ENCODE data around the gene UBE3D. TPM values are rescaled to one million over a fixed set of nuclear protein-coding genes. Genes with fewer than 3 reads are reported as not detected.

Gene UBE3D
- total and polyA plus RNA-seq, 2 experiments from 2014 or later = 17.5 to 31.4 TPM

DNA sequence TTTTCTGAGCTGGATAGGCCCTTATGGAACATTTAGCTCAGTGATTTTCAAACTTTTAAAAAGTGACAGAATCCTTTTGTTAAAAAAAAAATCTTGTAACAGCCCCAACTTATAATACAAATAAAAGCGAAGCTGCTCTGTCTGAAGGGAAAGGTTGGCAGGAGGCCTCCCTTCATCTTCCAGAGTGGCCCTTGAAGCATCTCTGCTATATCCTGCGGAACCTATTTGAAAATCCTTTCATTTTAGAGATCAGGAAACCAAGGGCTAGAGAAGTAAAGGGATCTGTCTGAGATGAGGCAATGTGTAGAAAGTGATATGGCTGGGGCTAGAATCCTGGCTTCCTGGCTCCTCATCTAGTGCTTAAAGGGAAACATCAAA, 107.8 kb downstream of the UBE3D start:
- Mint-ChIP-seq H3K9me3 (no peaks in the 10 kb centered on the region), H3K4me3 (no peak overlapping the region), H3K36me3 (ENCODE audit: low read depth) (peaks cover 15% of the 10 kb centered on the region), H3K27me3 (ENCODE audit: insufficient read depth, low read depth, poor library complexity) (peaks cover 4% of the 10 kb centered on the region), H3K27ac (no peak overlapping the region), H3K4me1 (peaks cover 27% of the 10 kb centered on the region)
- peaks cover 26% of the 10 kb centered on the region for H3K4me1 ChIP-seq (ENCODE audit: insufficient read depth)
- ATAC-seq (no peak), DNase-seq (ENCODE audit: low spot score) (no peak)
- H3K4me3 ChIP-seq = no peak overlapping the region
- no peaks in the 10 kb centered on the region for H3K27me3 ChIP-seq (ENCODE audit: insufficient read depth)
- no peaks in the 10 kb centered on the region for H4K20me1 ChIP-seq (replicated peaks; ENCODE audit: insufficient read depth)
- TF ChIP-seq POLR2AphosphoS5 (IDR thresholded peaks at IDR 0.05; ENCODE audit: low read depth) = no peak
- TF ChIP-seq JUNB (IDR thresholded peaks at IDR 0.05; ENCODE audit: unreplicated experiment) = no peak
- TF ChIP-seq NANOG (IDR thresholded peaks at IDR 0.05; ENCODE audit: borderline replicate concordance) = no peak
- TF ChIP-seq, protein P1, sequence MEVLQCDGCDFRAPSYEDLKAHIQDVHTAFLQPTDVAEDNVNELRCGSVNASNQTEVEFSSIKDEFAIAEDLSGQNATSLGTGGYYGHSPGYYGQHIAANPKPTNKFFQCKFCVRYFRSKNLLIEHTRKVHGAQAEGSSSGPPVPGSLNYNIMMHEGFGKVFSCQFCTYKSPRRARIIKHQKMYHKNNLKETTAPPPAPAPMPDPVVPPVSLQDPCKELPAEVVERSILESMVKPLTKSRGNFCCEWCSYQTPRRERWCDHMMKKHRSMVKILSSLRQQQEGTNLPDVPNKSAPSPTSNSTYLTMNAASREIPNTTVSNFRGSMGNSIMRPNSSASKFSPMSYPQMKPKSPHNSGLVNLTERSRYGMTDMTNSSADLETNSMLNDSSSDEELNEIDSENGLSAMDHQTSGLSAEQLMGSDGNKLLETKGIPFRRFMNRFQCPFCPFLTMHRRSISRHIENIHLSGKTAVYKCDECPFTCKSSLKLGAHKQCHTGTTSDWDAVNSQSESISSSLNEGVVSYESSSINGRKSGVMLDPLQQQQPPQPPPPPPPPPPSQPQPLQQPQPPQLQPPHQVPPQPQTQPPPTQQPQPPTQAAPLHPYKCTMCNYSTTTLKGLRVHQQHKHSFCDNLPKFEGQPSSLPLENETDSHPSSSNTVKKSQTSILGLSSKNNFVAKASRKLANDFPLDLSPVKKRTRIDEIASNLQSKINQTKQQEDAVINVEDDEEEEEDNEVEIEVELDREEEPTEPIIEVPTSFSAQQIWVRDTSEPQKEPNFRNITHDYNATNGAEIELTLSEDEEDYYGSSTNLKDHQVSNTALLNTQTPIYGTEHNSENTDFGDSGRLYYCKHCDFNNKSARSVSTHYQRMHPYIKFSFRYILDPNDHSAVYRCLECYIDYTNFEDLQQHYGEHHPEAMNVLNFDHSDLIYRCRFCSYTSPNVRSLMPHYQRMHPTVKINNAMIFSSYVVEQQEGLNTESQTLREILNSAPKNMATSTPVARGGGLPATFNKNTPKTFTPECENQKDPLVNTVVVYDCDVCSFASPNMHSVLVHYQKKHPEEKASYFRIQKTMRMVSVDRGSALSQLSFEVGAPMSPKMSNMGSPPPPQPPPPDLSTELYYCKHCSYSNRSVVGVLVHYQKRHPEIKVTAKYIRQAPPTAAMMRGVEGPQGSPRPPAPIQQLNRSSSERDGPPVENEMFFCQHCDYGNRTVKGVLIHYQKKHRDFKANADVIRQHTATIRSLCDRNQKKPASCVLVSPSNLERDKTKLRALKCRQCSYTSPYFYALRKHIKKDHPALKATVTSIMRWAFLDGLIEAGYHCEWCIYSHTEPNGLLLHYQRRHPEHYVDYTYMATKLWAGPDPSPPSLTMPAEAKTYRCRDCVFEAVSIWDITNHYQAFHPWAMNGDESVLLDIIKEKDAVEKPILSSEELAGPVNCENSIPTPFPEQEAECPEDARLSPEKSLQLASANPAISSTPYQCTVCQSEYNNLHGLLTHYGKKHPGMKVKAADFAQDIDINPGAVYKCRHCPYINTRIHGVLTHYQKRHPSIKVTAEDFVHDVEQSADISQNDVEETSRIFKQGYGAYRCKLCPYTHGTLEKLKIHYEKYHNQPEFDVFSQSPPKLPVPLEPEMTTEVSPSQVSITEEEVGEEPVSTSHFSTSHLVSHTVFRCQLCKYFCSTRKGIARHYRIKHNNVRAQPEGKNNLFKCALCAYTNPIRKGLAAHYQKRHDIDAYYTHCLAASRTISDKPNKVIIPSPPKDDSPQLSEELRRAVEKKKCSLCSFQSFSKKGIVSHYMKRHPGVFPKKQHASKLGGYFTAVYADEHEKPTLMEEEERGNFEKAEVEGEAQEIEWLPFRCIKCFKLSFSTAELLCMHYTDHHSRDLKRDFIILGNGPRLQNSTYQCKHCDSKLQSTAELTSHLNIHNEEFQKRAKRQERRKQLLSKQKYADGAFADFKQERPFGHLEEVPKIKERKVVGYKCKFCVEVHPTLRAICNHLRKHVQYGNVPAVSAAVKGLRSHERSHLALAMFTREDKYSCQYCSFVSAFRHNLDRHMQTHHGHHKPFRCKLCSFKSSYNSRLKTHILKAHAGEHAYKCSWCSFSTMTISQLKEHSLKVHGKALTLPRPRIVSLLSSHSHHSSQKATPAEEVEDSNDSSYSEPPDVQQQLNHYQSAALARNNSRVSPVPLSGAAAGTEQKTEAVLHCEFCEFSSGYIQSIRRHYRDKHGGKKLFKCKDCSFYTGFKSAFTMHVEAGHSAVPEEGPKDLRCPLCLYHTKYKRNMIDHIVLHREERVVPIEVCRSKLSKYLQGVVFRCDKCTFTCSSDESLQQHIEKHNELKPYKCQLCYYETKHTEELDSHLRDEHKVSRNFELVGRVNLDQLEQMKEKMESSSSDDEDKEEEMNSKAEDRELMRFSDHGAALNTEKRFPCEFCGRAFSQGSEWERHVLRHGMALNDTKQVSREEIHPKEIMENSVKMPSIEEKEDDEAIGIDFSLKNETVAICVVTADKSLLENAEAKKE (CRISPR knock-in tag; IDR thresholded peaks at IDR 0.05) = no peak
- TF ChIP-seq STAT1 (IDR thresholded peaks at IDR 0.05; ENCODE audit: unreplicated experiment) = no peak
- no peak for TF ChIP-seq ZNF331 (CRISPR knock-in tag; IDR thresholded peaks at IDR 0.05; ENCODE audit: low read depth)
- TF ChIP-seq, protein P2, sequence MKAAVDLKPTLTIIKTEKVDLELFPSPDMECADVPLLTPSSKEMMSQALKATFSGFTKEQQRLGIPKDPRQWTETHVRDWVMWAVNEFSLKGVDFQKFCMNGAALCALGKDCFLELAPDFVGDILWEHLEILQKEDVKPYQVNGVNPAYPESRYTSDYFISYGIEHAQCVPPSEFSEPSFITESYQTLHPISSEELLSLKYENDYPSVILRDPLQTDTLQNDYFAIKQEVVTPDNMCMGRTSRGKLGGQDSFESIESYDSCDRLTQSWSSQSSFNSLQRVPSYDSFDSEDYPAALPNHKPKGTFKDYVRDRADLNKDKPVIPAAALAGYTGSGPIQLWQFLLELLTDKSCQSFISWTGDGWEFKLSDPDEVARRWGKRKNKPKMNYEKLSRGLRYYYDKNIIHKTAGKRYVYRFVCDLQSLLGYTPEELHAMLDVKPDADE (IDR thresholded peaks at IDR 0.05) = no peak
- TF ChIP-seq EZH2phosphoT487 (IDR thresholded peaks at IDR 0.05; ENCODE audit: unreplicated experiment) = no peak
- no peak for TF ChIP-seq CREB1 (CRISPR knock-in tag; IDR thresholded peaks at IDR 0.05; ENCODE audit: low read depth)
- TF ChIP-seq ZNF114 (CRISPR knock-in tag; IDR thresholded peaks at IDR 0.05) = no peak
- no peak for TF ChIP-seq EZH2 (IDR thresholded peaks at IDR 0.05; ENCODE audit: low read depth, unreplicated experiment)
- TF ChIP-seq, protein P3, sequence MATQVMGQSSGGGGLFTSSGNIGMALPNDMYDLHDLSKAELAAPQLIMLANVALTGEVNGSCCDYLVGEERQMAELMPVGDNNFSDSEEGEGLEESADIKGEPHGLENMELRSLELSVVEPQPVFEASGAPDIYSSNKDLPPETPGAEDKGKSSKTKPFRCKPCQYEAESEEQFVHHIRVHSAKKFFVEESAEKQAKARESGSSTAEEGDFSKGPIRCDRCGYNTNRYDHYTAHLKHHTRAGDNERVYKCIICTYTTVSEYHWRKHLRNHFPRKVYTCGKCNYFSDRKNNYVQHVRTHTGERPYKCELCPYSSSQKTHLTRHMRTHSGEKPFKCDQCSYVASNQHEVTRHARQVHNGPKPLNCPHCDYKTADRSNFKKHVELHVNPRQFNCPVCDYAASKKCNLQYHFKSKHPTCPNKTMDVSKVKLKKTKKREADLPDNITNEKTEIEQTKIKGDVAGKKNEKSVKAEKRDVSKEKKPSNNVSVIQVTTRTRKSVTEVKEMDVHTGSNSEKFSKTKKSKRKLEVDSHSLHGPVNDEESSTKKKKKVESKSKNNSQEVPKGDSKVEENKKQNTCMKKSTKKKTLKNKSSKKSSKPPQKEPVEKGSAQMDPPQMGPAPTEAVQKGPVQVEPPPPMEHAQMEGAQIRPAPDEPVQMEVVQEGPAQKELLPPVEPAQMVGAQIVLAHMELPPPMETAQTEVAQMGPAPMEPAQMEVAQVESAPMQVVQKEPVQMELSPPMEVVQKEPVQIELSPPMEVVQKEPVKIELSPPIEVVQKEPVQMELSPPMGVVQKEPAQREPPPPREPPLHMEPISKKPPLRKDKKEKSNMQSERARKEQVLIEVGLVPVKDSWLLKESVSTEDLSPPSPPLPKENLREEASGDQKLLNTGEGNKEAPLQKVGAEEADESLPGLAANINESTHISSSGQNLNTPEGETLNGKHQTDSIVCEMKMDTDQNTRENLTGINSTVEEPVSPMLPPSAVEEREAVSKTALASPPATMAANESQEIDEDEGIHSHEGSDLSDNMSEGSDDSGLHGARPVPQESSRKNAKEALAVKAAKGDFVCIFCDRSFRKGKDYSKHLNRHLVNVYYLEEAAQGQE (IDR thresholded peaks at IDR 0.05; ENCODE audit: unreplicated experiment) = no peak
- TF ChIP-seq, protein P4, sequence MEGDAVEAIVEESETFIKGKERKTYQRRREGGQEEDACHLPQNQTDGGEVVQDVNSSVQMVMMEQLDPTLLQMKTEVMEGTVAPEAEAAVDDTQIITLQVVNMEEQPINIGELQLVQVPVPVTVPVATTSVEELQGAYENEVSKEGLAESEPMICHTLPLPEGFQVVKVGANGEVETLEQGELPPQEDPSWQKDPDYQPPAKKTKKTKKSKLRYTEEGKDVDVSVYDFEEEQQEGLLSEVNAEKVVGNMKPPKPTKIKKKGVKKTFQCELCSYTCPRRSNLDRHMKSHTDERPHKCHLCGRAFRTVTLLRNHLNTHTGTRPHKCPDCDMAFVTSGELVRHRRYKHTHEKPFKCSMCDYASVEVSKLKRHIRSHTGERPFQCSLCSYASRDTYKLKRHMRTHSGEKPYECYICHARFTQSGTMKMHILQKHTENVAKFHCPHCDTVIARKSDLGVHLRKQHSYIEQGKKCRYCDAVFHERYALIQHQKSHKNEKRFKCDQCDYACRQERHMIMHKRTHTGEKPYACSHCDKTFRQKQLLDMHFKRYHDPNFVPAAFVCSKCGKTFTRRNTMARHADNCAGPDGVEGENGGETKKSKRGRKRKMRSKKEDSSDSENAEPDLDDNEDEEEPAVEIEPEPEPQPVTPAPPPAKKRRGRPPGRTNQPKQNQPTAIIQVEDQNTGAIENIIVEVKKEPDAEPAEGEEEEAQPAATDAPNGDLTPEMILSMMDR (conservative IDR thresholded peaks at IDR 0.05; ENCODE audit: low read depth in 2 of 2) = no peak
- no peaks in the 10 kb centered on the region for H3K36me3 ChIP-seq (ENCODE audit: insufficient read depth)
- H3F3A ChIP-seq (replicated peaks; ENCODE audit: low read depth) = no peaks in the 10 kb centered on the region; the same call in 1 of the 2 replicates
- 0 out of 2 replicates have a peak overlapping the region, but pooled peaks have one; percentile 35 for H3K4me2 ChIP-seq
- no peak overlapping the region for H2AFZ ChIP-seq
- no peaks in the 10 kb centered on the region for H3K9me2 ChIP-seq (ENCODE audit: insufficient read depth)
- no peak overlapping the region for H3K27ac ChIP-seq (ENCODE audit: low read depth)
- H3K79me2 ChIP-seq (replicated peaks; ENCODE audit: insufficient read depth) = no peaks in the 10 kb centered on the region
